HG02884 (cell line): Measurements from ENCODE around the gene ANKRD55.
"Not testable (repeated sequence)": the region's sequence is repeated elsewhere in the genome, so short reads cannot be mapped to it uniquely, and the experiment has no call there.

Source experiments
- ATAC-seq: cut with Tn5 transposase; IDR thresholded peaks from one replicate; pipeline ENCODE4 v1.9.1; 2021; ENCODE audit warnings: mild to moderate bottlenecking, moderate library complexity; ENCODE audit not compliant: unreplicated experiment

The ANKRD55 gene

GRCh38 chr5:56111404-56111781 is 121.7 kb downstream of the ANKRD55 start:
- ATAC-seq, result no peak

DNA sequence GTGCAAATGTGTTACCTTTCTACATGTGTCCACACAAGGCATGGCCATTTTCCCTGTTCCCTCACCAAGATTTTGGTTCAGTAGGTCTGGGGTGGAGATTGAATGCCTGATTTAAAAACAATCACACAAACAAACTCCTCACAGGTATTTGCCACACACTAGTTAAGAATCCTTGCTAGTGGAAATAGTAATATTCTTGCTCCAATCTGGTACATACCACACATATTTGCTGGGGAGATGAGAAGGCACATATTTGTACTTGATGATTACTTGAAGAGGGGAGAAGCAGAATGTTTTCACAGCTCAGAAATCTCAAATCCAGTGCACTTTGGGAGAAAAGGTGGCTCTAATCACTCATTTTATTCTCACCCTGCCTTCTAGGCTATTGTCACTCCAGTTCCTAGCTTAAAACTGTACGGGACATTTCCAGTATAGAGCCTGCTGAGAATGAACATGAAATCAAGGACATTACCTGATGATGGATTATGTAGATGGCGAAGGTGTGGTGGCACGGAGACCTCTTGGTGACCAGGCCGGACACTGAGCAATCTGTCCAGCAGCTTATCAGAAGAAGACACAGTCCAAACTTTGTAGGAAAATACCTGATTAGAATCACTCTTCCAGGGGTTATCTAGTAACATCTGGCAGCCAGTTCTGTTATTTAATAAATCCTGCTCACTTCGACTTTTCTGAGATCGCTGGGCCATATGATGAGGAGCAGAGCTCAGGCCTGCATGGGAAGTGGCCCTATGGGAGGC is 122.3 kb downstream of the ANKRD55 start:
- ATAC-seq, result no peak

- ATAC-seq, result no peak
Observed at GRCh38 chr5:56108246-56108645, 124.9 kb downstream of the ANKRD55 start.

DNA sequence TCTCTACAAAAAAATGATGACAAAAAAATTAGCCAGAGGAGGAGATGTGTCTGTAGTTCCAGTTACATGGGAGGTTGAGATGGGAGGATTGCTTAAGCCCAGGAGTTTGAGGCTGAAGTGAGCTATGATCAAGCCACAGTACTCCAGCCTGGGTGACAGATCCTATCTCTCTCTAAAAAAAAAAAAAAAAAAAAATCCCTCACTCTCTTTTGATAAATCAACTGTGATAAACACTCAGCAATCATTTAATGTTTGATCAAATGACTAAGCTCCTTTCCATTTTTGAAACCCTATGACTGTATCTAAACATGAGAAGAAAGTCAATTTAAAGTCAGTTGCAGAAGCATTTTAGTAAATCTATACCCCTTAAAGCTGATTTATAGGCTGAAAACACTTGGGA is 126.3 kb downstream of the ANKRD55 start:
- ATAC-seq, result no peak

DNA sequence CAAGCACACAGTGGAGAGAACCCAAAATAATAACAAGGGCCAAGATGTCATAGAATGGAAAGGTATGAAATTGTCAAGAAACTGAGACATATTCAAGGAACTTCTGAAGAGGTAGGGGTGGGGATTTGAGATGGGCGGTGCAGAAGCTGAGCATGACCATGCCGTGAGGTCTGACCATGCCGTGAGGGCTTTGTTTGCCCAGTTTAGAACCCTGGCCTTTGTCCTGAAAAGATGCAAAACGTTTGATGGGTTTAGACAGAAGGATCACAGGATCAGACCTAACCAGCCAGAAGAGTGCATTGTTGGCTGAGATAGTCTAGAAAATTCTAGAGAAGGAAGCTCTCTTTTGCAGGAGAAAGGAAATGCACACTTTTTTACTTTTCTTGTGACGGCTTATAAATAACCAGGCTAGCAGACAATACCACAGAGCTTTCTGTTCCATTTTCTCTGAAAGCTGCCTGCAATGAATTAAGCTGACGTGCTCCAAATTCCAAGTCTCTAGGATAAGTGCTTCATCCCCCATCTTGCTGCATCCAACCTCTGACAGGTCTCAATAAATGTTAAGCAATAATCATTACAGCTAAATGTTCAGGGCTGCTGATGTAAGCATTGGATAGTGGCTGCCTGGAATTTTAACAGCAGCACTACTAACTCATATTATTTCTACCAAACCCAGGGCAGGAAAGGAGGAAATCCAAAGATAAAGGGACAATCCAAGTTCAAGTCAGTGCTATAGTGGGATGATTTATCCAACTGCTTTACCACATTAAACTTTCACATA is 127.4 kb downstream of the ANKRD55 start:
- no peak for ATAC-seq

- no peak for ATAC-seq
Observed at GRCh38 chr5:56102889-56103288, 130.2 kb downstream of the ANKRD55 start.

DNA sequence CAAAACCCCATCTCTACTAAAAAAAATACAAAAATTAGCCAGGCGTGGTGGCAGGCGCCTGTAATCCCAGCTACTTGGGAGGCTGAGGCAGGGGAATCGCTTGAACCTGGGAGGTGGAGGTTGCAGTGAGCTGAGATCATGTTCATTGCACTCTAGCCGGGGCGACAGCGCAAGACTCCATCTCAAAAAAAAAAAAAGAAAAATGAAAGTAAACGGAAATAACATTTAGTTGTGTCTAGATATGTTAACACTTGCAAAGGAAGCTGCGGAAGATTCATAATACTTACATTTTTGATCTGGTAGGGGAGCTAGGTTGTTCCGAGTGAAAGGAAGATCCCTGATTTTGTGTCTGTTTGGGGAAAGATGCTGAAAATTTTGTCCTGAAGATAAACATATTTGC is 130.9 kb downstream of the ANKRD55 start:
- ATAC-seq, result not testable (repeated sequence)

DNA sequence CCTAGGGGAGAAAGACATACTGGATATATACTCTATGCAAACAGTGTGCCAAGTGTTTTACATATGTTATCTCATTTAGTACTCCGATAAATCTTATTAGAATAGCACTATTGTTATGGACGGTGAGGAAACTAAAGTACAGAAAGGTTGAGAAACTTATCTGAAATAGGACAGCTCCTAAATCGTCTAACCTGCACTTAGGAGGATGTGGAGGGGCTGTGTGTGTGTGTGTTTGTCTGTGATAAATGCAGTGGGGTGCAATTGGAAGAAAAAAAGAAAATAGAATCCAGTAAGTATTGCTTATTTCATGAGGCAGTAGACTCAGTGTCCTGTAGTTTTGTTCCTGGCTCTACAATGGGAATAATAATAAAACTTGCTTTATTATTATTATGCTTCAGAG is 131.9 kb downstream of the ANKRD55 start:
- ATAC-seq, result no peak

GRCh38 chr5:56100439-56101176 is 132.5 kb downstream of the ANKRD55 start:
- ATAC-seq, result no peak

GRCh38 chr5:56099346-56099745 is 133.8 kb downstream of the ANKRD55 start:
- no peak for ATAC-seq

DNA sequence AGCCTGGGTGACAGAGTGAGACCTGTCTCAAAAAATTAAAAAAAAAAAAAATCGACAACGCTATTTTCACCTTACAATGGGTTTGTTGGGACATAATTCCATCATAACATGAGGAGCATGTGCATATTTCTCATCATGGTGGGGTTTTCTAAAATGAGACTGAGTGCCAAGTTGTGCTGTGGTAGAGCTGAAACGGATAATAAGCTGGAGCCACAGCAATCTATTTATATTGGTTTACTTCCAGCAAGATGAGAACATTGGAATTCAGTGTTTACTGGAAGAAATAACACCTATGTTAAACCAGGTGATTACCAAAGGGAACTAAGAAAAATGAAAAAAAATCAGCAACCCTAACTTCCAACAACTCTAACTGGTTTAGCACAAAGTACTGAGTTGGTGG is 136.1 kb downstream of the ANKRD55 start:
- ATAC-seq, result no peak

GRCh38 chr5:56095579-56096102 is 137.5 kb downstream of the ANKRD55 start:
- ATAC-seq, result peak; percentile 61

DNA sequence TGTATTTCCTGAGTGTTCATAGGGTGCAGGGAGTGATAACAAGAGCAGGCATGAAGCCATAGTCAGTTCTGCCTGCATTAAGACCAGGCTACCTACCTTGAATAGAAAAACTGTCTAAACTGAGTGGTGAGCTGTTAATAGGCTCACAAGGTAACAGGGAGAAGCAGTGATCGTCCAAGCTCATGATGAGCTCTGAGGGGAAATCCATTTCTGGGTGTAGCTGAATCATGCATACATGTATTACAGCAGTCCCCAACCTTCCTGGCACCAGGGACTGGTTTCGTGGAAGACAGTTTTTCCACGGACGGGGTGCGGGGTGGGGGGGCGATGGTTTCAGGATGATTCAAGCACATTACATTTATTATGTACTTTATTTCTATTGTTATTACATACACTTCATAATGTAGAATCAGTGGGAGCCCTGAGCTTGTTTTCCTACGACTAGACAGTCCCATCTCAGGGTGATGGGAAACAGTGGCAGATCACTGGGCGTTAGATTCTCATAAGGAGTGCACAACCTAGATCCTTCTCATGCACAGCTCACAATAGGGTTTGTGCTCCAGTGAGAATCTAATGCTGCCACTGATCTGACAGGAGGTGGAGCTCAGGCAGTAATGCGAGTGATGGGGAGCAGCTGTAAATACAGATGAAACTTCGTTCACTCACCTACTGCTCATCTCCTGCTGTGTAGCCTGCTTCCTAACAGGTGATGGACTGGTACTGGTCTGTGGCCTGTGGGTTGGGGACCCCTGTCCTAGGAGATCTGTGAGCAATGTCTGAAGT is 138.4 kb downstream of the ANKRD55 start:
- no peak for ATAC-seq

DNA sequence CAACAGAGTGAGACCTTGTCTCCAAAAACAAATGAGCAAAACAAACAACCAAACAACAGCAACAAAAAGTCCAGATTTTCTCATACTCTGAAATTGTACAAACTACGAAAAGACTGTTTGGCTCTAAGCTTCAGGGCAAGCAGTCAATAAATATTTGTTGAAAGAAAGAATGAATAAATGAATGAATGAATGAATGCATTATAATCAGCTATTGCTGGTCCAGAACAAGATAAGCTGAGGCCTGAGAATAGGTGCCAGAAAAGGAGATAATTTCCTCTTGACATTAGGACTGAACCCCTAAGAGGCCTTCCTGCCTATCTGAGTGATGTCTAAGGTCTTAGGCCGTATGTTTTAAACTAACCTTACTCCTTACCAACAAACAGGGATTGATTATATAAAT is 139.2 kb downstream of the ANKRD55 start:
- no peak for ATAC-seq

DNA sequence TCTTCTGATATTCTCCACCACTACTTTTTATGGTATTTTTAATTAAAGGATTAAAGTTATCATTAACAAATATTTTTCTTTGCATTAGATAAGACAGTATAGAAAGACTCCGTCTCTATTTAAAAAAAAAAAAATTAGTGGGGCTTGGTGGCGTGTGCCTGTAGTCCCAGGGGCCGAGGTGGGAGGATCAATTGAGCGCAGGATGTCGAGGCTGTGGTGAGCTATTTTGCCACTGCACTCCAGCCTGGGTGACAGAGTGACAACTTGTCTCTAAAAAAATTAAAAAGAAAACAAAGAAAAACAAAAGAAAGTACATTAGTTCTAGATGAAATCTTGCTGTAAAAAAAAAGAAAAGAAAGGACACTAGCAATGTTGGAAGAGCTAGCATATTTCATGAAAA is 141.0 kb downstream of the ANKRD55 start:
- ATAC-seq, result no peak

DNA sequence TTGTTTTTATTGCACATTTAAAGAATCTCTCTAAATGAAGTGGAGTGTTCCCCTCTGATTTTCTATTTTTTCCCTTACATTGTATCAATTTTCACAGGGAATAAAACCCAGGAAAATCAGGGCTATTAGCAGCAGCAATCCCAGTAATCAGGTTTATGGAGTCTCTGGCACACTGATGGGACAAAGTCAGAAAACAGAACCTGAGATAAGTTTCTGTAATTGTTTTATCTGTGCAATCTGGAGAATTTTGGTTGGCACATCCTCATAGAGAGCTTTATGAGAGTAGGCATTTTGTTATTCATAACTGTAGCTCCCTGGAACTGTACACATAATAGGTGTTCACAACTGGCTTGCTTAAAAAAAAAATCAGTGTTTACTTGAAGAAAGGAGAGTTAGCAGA is 141.5 kb downstream of the ANKRD55 start:
- no peak for ATAC-seq

DNA sequence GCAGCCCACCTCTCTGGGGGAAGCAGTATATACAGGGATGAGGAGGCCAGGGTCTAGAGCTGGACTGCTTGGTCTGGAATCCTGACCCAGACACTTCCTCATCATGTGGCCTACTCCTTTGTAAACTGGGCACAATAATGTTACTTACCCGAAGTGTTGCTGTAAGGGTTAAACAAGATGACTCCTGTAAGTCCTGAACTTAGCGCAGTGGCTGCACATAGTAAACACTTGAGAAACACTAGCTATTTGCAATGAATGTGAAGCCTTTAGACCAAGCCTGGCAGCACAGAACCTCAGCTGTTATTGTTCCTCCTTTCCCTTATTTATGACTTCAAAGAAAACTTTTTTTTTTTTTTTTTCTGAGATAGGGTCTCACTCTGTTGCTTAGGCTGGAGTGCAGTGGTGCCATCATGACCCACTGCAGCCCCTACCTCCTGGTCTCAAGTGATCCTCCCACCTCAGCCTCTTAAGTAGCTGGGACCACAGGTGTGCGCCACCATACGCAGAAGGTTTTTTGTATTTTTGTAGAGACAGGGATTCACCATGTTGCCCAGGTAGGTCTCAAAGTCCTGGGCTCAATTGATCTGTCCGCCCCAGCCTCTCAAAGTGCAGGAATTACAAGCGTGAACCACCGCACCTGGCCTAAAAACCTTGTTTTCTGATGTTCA is 142.2 kb downstream of the ANKRD55 start:
- no peak for ATAC-seq

DNA sequence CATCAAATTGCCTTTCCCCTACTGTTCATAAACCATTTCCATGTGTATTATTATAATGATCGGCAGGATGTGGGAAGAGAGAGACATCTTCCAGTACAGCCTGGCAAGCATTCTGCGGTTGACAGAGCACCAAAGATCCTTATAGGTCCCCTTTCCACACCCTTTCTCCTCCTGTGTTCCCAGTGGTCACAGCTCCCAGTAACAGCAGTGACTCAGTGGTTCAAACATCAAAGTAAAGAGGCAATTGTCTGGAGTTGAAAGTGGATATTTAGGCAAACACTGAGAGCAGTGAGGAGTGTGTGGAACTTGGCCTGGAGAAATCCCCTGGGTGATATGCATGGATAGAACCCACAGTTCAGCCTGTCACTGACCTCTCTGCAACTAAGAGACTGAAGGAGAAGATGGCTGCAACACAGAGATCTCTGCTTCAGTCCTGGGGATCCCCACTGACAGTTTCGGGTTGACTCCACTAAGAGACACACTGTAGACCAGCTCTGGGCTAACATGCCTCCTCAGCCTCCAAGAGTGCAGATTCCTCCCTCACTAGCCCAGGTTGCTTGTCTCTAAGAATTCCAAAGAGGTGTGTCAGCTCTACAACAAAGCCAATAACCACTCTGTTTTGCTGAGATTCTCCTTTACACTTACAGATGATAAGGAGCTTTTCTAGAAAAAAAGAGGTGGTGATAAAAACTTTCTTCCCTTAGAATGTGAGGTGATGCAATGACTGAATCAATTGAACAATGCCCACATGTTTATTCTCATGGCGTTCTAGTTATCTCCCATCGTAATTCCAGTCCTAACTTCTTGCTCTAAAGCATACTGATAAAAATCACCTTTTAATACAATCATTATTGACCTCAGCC is 143.9 kb downstream of the ANKRD55 start:
- ATAC-seq, result peak; percentile 99

DNA sequence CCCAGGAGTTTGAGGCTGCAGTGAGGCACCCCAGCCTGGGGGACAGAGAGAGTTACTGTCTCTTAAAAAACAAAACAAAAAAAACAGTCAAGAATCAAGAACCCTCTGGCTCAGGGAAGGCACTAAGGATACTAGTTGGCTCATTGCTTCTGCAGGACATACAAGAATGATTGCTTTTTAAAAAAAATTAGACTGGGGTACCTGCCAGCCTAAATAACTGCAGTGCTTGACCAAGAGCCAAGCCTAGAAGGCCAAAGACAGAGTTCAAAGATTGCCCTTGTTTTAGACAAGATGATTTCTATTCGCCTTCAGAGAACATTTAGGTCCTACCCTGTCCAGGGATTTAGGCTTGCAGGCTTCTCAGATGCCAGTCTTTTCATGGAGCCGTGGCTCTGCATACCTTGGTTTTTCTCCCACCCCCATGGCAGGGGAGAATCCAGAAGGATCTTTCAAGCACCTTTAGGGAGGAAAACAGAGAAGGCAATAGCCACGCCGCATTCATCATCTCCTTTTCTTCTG is 144.6 kb downstream of the ANKRD55 start:
- ATAC-seq, result no peak
